Neural progenitor cell (in vitro differentiated cells): Measurements from ENCODE around the gene DHFR2.

Experiments used
- CTCF ChIP-seq: fragments of 200-600 bp; sonication (generic); IDR thresholded peaks from 2 replicates; pipeline ENCODE4 v1.5.1; 2017; ENCODE audit warnings: antibody characterized with exemption, mild to moderate bottlenecking
- EZH2phosphoT487 ChIP-seq: fragments of 200-600 bp; sonication (generic); IDR thresholded peaks from 2 replicates; pipeline ENCODE4 v1.6.1; 2017; ENCODE audit warnings: antibody characterized with exemption

- no peak for TF ChIP-seq CTCF
- no peak for TF ChIP-seq EZH2phosphoT487
These were observed 29.4 kb upstream of the DHFR2 start for GRCh38 chr3:94092086-94092485.
